Fibroblast of lung (primary cell): ENCODE data around the gene GCLC. TPM values are rescaled to one million over a fixed set of nuclear protein-coding genes. Genes with fewer than 3 reads are reported as not detected.

Experiments used
- DNase-seq, 2 donors: peaks; one replicate each; pipeline versions ENCODE4 v3.0.0 to v3.0.0-alpha.2; 2010; ENCODE audit warnings: low read depth in 2 of 2
- H2AFZ ChIP-seq: 2 replicates; pipeline ENCODE4 v1.5.1; 2012; ENCODE audit warnings: low read length, control low read depth, inconsistent platforms
- H3K27ac ChIP-seq: 2 replicates; pipeline ENCODE4 v1.5.1; 2011; ENCODE audit warnings: low read length, control low read depth; ENCODE audit not compliant: insufficient read depth
- H3K27me3 ChIP-seq: 2 replicates; pipeline ENCODE4 v1.5.1; 2011; ENCODE audit warnings: mild to moderate bottlenecking, low read length; ENCODE audit not compliant: control insufficient read depth, insufficient read depth
- H3K36me3 ChIP-seq: 2 replicates; pipeline ENCODE4 v1.5.1; 2011; ENCODE audit warnings: low read length; ENCODE audit not compliant: control insufficient read depth, insufficient read depth
- H3K4me1 ChIP-seq: 2 replicates; pipeline ENCODE4 v1.5.1; 2011; ENCODE audit warnings: low read length; ENCODE audit not compliant: control insufficient read depth, insufficient read depth; ENCODE audit errors: extremely low read depth
- H3K4me2 ChIP-seq: 2 replicates; pipeline ENCODE4 v1.5.1; 2011; ENCODE audit warnings: low read length, control low read depth; ENCODE audit not compliant: insufficient read depth; ENCODE audit errors: extremely low read depth
- H3K4me3 ChIP-seq, 4 experiments: fragments of 200-600 bp in 1 of 4; sonication (generic) in 1 of 4; replicated peaks in 1 of 4; 2 replicates each; pipeline ENCODE4 v1.5.1; 2011 to 2016; ENCODE audit warnings: low read length in 4 of 4, low read depth in 3 of 4, mild to moderate bottlenecking in 3 of 4, control low read depth in 2 of 4, inconsistent platforms in 1 of 4, mixed read lengths in 1 of 4; ENCODE audit not compliant: insufficient read depth in 1 of 4; ENCODE audit errors: control extremely low read depth in 1 of 4
- H3K79me2 ChIP-seq: 2 replicates; pipeline ENCODE4 v1.5.1; 2012; ENCODE audit warnings: mild to moderate bottlenecking, low read length, inconsistent platforms; ENCODE audit not compliant: control insufficient read depth, insufficient read depth
- H3K9ac ChIP-seq: 2 replicates; pipeline ENCODE4 v1.5.1; 2011; ENCODE audit warnings: mild to moderate bottlenecking, low read length, control low read depth; ENCODE audit not compliant: insufficient read depth
- H3K9me3 ChIP-seq: 2 replicates; pipeline ENCODE4 v1.5.1; 2012; ENCODE audit warnings: low read depth, low read length; ENCODE audit not compliant: control insufficient read depth, insufficient read depth
- H4K20me1 ChIP-seq: 2 replicates; pipeline ENCODE4 v1.5.1; 2011; ENCODE audit warnings: low read length; ENCODE audit not compliant: control insufficient read depth, insufficient read depth; ENCODE audit errors: extremely low read depth
- EZH2 ChIP-seq: IDR thresholded peaks from 2 replicates; pipeline ENCODE4 v1.5.1; 2012; ENCODE audit warnings: low read length, control low read depth, mild to moderate bottlenecking; ENCODE audit errors: missing control alignments
- polyA plus RNA-seq, 2 donors: library from polyadenylated mRNA; depleted of rRNA in 1 of 2; stranded (reverse) in 1 of 2; unstranded in 1 of 2; fragments of >200 nt; gene quantifications; 2 replicates each; pipeline ENCODE4 v1.2.1, GENCODE V29; 2011 to 2012; ENCODE audit warnings: missing spikeins in 1 of 2
- total RNA-seq: library from RNA; depleted of rRNA; stranded (reverse); fragments of >200 nt; gene quantifications from 2 replicates; pipeline ENCODE4 v1.2.1, GENCODE V29; 2014
- TF ChIP-seq, protein P1 (sequence below), 2 donors: IDR thresholded peaks in 1 of 2; conservative IDR thresholded peaks in 1 of 2; 1 replicate in 1 of 2; 2 replicates in 1 of 2; pipeline ENCODE4 v1.5.1; 2011 to 2012; ENCODE audit warnings: low read length in 2 of 2, control low read depth in 1 of 2, inconsistent platforms in 1 of 2, low read depth in 1 of 2, mild to moderate bottlenecking in 1 of 2

The GCLC gene
- total and polyA plus RNA-seq, 2 donors (not counting 1 experiment from before 2014, with no cell fraction given): 16.0 to 31.4 TPM

DNA sequence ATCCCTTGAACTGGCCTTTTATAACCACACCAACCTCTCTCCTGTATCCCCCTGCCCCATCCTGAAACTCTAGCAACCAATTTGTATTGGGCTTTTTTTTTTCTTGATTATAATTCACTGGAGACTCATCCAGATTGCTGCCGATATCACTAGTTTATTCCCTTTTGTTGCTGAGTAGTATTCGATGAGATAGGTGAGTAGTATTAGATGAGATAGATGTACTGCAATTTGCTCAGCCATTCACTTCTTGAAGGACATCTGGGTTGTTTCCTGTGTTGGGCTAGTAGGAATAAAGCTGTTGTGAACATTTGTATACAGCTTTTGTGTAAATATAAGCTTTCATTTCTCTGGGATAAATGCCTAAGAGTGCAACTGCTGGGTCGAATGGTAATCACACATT is 58.2 kb downstream of the GCLC start:
- DNase-seq: no peak
- Histone ChIP-seq H4K20me1 (no peaks in the 10 kb centered on the region), H3K27ac (no peak overlapping the region), H3K9me3 (no peaks in the 10 kb centered on the region), H3K79me2 (no peaks in the 10 kb centered on the region), H3K36me3 (no peaks in the 10 kb centered on the region), H3K4me1 (no peaks in the 10 kb centered on the region), H2AFZ (no peak overlapping the region), H3K4me3 (no peak overlapping the region), H3K27me3 (peaks cover 5% of the 10 kb centered on the region), H3K9ac (no peak overlapping the region), H3K4me2 (no peak overlapping the region)
- TF ChIP-seq EZH2: no peak
- TF ChIP-seq, protein P1, sequence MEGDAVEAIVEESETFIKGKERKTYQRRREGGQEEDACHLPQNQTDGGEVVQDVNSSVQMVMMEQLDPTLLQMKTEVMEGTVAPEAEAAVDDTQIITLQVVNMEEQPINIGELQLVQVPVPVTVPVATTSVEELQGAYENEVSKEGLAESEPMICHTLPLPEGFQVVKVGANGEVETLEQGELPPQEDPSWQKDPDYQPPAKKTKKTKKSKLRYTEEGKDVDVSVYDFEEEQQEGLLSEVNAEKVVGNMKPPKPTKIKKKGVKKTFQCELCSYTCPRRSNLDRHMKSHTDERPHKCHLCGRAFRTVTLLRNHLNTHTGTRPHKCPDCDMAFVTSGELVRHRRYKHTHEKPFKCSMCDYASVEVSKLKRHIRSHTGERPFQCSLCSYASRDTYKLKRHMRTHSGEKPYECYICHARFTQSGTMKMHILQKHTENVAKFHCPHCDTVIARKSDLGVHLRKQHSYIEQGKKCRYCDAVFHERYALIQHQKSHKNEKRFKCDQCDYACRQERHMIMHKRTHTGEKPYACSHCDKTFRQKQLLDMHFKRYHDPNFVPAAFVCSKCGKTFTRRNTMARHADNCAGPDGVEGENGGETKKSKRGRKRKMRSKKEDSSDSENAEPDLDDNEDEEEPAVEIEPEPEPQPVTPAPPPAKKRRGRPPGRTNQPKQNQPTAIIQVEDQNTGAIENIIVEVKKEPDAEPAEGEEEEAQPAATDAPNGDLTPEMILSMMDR (conservative IDR thresholded peaks at IDR 0.05 in 1 of 2, IDR thresholded peaks at IDR 0.05 in 1 of 2; ENCODE audit: low read depth in 1 of 2, low read length in 2 of 2): no peak

DNA sequence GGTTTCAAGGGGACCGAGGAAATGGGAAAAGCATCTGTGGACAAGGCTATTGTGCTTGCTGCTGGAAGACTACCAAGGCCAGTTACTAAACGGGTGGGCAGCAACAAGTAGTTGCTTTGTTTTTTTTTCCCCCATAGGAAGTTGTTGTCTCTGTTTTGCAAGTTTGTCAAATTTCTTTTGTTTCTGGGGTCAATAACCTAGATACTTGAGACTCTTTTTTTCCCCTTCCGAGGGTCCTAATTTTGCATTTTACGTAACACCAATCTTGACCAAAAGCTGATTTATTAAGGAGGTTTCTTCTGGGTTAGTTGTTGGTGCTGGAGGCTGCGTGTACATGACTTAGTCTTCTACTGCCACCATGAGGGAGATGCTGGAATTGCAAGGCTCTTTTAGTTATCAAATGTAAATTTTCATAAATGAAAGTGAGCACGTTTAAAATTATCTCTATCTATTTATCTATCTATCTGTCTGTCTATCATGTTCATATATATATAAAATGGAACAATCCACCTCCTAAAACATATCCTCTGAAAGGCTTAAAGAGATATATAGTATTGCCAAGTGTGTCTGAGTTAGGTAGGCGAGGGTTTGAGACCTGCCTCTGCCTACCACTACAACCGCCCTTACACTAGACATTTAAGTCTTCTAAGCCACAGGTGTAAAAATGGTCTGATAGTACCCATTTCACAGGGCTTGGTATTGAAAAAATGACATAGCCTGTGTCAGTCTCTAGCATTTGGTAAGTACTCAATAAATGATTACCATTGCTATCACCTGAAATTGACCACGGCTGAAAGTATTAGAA is 60.2 kb downstream of the GCLC start:
- Histone ChIP-seq H3K9me3 (no peaks in the 10 kb centered on the region), H3K79me2 (no peaks in the 10 kb centered on the region), H3K4me3 (no peak overlapping the region), H4K20me1 (no peaks in the 10 kb centered on the region), H3K4me2 (peak overlapping the region; percentile 63), H3K9ac (no peak overlapping the region), H3K27ac (no peak overlapping the region), H2AFZ (no peak overlapping the region), H3K36me3 (no peaks in the 10 kb centered on the region), H3K27me3 (peaks cover 5% of the 10 kb centered on the region), H3K4me1 (no peaks in the 10 kb centered on the region)
- DNase-seq: peak; percentile 55 to 86
- TF ChIP-seq, protein P1 (conservative IDR thresholded peaks at IDR 0.05 in 1 of 2, IDR thresholded peaks at IDR 0.05 in 1 of 2; ENCODE audit: low read depth in 1 of 2, low read length in 2 of 2): peak; percentile 96 to 99
- no peak for TF ChIP-seq EZH2

DNA sequence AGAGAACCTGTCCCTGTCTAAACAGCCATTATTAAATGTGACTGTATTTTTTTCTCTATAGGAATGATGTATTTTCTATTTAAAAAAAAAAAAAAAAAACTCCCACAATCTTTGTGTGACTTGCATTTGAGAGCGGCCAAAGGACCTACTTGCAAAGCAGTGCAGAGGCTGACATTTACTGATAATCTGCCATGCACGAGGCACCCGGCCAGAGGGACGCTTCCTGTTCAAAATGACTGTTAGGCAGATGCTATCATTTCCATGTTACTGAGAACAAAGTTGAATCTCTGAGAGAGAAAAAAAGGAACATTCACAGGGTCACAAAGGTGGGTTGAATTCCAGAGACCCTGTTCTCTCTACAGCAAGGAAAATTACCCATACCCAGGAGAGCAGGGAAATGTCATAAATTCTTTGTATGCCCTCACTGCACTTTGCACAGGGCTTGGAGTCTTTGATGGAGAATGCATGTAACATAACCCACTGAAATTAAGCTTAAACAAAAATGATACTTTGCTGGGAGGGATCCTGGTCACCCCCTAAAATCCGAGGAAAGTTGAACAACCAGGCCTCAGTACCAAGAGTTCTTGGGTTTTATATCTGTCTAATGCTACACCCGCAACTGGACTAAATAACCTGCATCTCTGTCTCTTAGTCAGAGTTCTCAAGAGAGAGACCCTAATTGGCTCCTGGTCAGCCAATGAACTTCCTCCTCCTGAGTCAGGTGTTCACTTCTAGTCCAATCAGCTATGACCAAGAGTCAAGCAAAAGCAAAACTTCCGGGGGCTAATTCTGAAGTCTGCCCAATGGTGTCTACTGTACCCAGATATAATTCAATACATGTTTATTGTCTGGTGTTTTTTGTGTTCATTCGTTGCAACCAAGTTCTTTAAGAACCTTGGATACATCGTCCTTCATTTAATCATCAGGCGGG is 61.2 kb downstream of the GCLC start:
- DNase-seq: peak; percentile 17 to 27
- no peaks in the 10 kb centered on the region for H4K20me1 ChIP-seq
- H2AFZ ChIP-seq: no peak overlapping the region
- H3K36me3 ChIP-seq: no peaks in the 10 kb centered on the region
- no peak overlapping the region for H3K4me2 ChIP-seq
- H3K9me3 ChIP-seq: no peaks in the 10 kb centered on the region
- H3K27ac ChIP-seq: no peak overlapping the region
- TF ChIP-seq, protein P1 (conservative IDR thresholded peaks at IDR 0.05 in 1 of 2, IDR thresholded peaks at IDR 0.05 in 1 of 2; ENCODE audit: low read depth in 1 of 2, low read length in 2 of 2): no peak
- no peak for TF ChIP-seq EZH2
- no peaks in the 10 kb centered on the region for H3K4me1 ChIP-seq
- H3K79me2 ChIP-seq: no peaks in the 10 kb centered on the region
- H3K9ac ChIP-seq: no peak overlapping the region
- no peak overlapping the region for H3K4me3 ChIP-seq
- H3K27me3 ChIP-seq: peaks cover 5% of the 10 kb centered on the region
